ENCODE measurements around the gene TNFAIP8L3. TPM values are rescaled to one million over a fixed set of nuclear protein-coding genes. Genes with fewer than 3 reads are reported as not detected.
"Not testable (repeated sequence)": the region's sequence is repeated elsewhere in the genome, so short reads cannot be mapped to it uniquely, and the experiment has no call there.

Gene TNFAIP8L3
- total RNA-seq, 2 experiments from 2014 or later = not detected

DNA sequence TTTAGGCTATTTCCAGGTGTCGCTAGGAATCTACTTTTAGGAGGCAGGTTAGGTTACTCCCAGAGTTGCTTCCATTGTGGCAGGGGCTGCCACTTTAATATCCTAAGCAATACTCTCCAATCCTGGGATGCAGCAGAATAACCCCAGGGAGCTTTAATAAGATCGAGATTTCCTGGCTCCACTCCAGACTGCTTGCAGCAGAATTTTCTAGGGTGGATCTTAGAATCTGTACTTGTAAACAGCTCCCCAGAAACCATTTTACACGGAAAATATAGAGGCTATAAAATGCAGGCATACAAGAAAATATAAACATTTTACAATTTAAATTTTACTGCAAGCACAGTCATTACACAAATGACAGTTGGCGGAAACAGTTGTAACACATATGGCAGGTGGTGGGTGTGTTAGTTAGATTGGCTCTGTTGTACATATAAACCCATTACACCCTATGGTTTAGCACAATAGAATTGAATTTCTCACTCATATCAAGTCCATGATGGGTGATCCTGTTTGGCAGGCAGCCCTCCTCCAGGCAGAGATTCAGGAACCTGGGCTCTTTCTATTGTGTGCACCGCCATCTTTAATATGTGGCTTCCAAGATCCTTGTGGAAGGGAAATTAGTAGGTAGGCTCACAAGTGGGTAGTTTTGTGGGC is 35.0 kb upstream of the TNFAIP8L3 start:
- ChIA-PET POLR2A (no interaction called here), CTCF (no interaction called here)
- TF ChIP-seq, protein P1, sequence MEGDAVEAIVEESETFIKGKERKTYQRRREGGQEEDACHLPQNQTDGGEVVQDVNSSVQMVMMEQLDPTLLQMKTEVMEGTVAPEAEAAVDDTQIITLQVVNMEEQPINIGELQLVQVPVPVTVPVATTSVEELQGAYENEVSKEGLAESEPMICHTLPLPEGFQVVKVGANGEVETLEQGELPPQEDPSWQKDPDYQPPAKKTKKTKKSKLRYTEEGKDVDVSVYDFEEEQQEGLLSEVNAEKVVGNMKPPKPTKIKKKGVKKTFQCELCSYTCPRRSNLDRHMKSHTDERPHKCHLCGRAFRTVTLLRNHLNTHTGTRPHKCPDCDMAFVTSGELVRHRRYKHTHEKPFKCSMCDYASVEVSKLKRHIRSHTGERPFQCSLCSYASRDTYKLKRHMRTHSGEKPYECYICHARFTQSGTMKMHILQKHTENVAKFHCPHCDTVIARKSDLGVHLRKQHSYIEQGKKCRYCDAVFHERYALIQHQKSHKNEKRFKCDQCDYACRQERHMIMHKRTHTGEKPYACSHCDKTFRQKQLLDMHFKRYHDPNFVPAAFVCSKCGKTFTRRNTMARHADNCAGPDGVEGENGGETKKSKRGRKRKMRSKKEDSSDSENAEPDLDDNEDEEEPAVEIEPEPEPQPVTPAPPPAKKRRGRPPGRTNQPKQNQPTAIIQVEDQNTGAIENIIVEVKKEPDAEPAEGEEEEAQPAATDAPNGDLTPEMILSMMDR (IDR thresholded peaks at IDR 0.05) = no peak
- H3K27ac ChIP-seq (ENCODE audit: low read depth in 1 of 2, low read length in 2 of 2) = no peak overlapping the region
- no peak for DNase-seq
- H3K9me3 Mint-ChIP-seq = no peaks in the 10 kb centered on the region
- H3K27me3 Mint-ChIP-seq = peaks cover 18% of the 10 kb centered on the region
- no peaks in the 10 kb centered on the region for H3K4me1 Mint-ChIP-seq (ENCODE audit: low read depth)
- no peak for ATAC-seq (ENCODE audit: poor library complexity)
- peaks cover 7 to 16% of the 10 kb centered on the region in 2 experiments for H3K27me3 ChIP-seq (ENCODE audit: control insufficient read depth in 1 of 2, insufficient read depth in 2 of 2, low read length in 2 of 2)
- H3K9me3 ChIP-seq (ENCODE audit: control insufficient read depth in 1 of 2, insufficient read depth in 1 of 2, low read length in 2 of 2) = no peaks in the 10 kb centered on the region
- intact Hi-C loops (cut with DNase I, micrococcal nuclease) = no loop called here
- H3K4me3 Mint-ChIP-seq = no peak overlapping the region
- H3K36me3 ChIP-seq (ENCODE audit: insufficient read depth, low read length) = no peaks in the 10 kb centered on the region
- H3K36me3 Mint-ChIP-seq (ENCODE audit: low read depth) = no peaks in the 10 kb centered on the region
- H3K4me3 ChIP-seq (ENCODE audit: low read length) = no peak overlapping the region
- no peak overlapping the region for H3K27ac Mint-ChIP-seq
- H3K4me1 ChIP-seq (ENCODE audit: insufficient read depth, low read length) = no peaks in the 10 kb centered on the region

DNA sequence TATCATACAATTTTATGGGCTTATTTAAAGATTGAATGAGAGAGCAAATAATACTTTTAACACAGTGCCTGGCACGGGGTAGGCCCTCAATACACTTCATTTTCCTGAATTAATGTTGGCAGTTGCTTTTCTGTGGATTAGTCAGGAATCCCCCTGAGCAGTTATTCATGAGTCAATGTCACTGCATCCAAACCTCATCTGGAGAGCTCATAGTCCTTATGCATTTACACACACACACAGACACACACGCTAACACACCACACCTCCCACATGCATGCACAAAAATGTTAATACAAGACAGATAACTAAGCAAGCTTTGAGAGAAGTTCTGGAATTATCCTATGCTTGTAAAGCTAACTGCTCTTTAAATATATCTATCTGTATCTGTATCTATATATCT is 34.0 kb upstream of the TNFAIP8L3 start:
- Histone ChIP-seq H3K4me1 (ENCODE audit: insufficient read depth, low read length) (no peaks in the 10 kb centered on the region), H3K27ac (ENCODE audit: low read depth in 1 of 2, low read length in 2 of 2) (no peak overlapping the region), H3K9me3 (ENCODE audit: control insufficient read depth in 1 of 2, insufficient read depth in 1 of 2, low read length in 2 of 2) (no peaks in the 10 kb centered on the region), H3K27me3 (ENCODE audit: control insufficient read depth in 1 of 2, insufficient read depth in 2 of 2, low read length in 2 of 2) (peaks cover 7 to 19% of the 10 kb centered on the region in 2 experiments), H3K4me3 (ENCODE audit: low read length) (no peak overlapping the region), H3K36me3 (ENCODE audit: insufficient read depth, low read length) (no peaks in the 10 kb centered on the region)
- CTCF ChIA-PET = no interaction called here
- no peaks in the 10 kb centered on the region for H3K4me1 Mint-ChIP-seq (ENCODE audit: low read depth)
- H3K4me3 Mint-ChIP-seq = no peak overlapping the region
- ATAC-seq (ENCODE audit: poor library complexity) = no peak
- intact Hi-C loops (cut with DNase I, micrococcal nuclease) = no loop called here
- H3K27ac Mint-ChIP-seq = no peak overlapping the region
- DNase-seq = no peak
- peaks cover 18% of the 10 kb centered on the region for H3K27me3 Mint-ChIP-seq
- POLR2A ChIA-PET = no interaction called here
- H3K9me3 Mint-ChIP-seq = no peaks in the 10 kb centered on the region
- TF ChIP-seq, protein P1 (IDR thresholded peaks at IDR 0.05) = no peak
- H3K36me3 Mint-ChIP-seq (ENCODE audit: low read depth) = no peaks in the 10 kb centered on the region

DNA sequence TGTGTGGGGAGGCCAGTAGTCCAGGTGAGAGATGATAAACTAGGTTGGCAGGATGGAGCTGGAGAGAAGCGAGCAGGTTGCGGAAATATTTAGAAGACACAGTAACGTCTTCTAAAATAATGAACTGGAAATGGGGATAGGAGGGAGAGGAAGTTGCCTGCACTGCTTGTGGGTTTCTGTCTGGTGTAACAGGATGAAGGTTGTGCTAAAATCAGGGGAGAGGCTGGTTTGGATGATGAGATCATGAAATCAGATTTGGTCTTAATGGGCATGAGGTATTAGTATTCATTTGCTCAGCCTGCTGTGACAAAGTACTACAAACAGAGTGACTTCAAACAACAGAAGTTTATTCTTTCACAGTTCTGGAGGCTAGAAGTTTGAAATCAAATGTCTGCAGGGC is 32.1 kb upstream of the TNFAIP8L3 start:
- H3K9me3 Mint-ChIP-seq = no peaks in the 10 kb centered on the region
- peaks cover 7 to 19% of the 10 kb centered on the region in 2 experiments for H3K27me3 ChIP-seq (ENCODE audit: control insufficient read depth in 1 of 2, insufficient read depth in 2 of 2, low read length in 2 of 2)
- H3K4me1 Mint-ChIP-seq (ENCODE audit: low read depth) = no peaks in the 10 kb centered on the region
- ChIA-PET CTCF (no interaction called here), POLR2A (no interaction called here)
- H3K36me3 ChIP-seq (ENCODE audit: insufficient read depth, low read length) = no peaks in the 10 kb centered on the region
- no peaks in the 10 kb centered on the region for H3K9me3 ChIP-seq (ENCODE audit: control insufficient read depth in 1 of 2, insufficient read depth in 1 of 2, low read length in 2 of 2)
- H3K4me1 ChIP-seq (ENCODE audit: insufficient read depth, low read length) = no peaks in the 10 kb centered on the region
- H3K4me3 Mint-ChIP-seq = no peak overlapping the region
- ATAC-seq (ENCODE audit: poor library complexity) = no peak
- no peaks in the 10 kb centered on the region for H3K36me3 Mint-ChIP-seq (ENCODE audit: low read depth)
- no peak for DNase-seq
- TF ChIP-seq, protein P1 (IDR thresholded peaks at IDR 0.05) = no peak
- peaks cover 18% of the 10 kb centered on the region for H3K27me3 Mint-ChIP-seq
- H3K27ac Mint-ChIP-seq = no peak overlapping the region
- intact Hi-C loops (cut with DNase I, micrococcal nuclease) = no loop called here
- H3K27ac ChIP-seq (ENCODE audit: low read depth in 1 of 2, low read length in 2 of 2) = no peak overlapping the region
- H3K4me3 ChIP-seq (ENCODE audit: low read length) = no peak overlapping the region

DNA sequence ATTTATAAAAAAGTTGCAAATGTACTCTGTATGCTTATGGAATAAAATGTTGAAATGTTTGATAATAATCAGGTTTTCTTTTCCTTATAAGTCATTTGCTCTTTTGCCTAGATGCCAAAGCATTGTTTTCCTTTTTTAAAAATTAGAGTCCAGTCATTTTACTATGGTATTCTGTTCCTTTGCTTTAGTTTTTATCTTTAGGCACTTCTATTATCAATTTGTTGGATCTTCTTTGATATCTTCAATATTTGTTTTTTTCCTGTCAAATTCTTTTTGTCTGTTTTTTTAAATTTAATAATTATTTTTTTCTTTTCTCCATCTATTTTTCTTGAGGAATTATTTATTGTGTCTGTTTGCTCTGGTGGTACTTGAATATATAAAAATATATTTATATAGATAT is 28.3 kb upstream of the TNFAIP8L3 start:
- H3K27me3 ChIP-seq (ENCODE audit: control insufficient read depth in 1 of 2, insufficient read depth in 2 of 2, low read length in 2 of 2) = peaks cover 9 to 13% of the 10 kb centered on the region in 2 experiments
- intact Hi-C loops (cut with DNase I, micrococcal nuclease); H3K9me3 ChIP-seq (ENCODE audit: control insufficient read depth in 1 of 2, insufficient read depth in 1 of 2, low read length in 2 of 2); H3K4me1 ChIP-seq (ENCODE audit: insufficient read depth, low read length); H3K27ac Mint-ChIP-seq; H3K4me1 Mint-ChIP-seq (ENCODE audit: low read depth); H3K27ac ChIP-seq (ENCODE audit: low read depth in 1 of 2, low read length in 2 of 2); POLR2A ChIA-PET; ATAC-seq (ENCODE audit: poor library complexity); DNase-seq; CTCF ChIA-PET; H3K36me3 Mint-ChIP-seq (ENCODE audit: low read depth); H3K4me3 ChIP-seq (ENCODE audit: low read length); H3K4me3 Mint-ChIP-seq; H3K36me3 ChIP-seq (ENCODE audit: insufficient read depth, low read length); H3K9me3 Mint-ChIP-seq: not testable (repeated sequence)
- H3K27me3 Mint-ChIP-seq = peaks cover 28% of the 10 kb centered on the region

All from CD4-positive, alpha-beta T cell (primary cell).